NB4 (cell line): Measurements from ENCODE around the gene CNST.

Experiments
- CTCF ChIP-seq: IDR thresholded peaks from one replicate; pipeline ENCODE4 v1.5.1; 2012; ENCODE audit warnings: low read depth, low read length
- MYC ChIP-seq: IDR thresholded peaks from 2 replicates; pipeline ENCODE4 v1.6.1; 2011; ENCODE audit warnings: low read depth, low read length
- POLR2A ChIP-seq: IDR thresholded peaks from 2 replicates; pipeline ENCODE4 v1.6.1; 2011; ENCODE audit warnings: mild to moderate bottlenecking; ENCODE audit not compliant: insufficient read length; ENCODE audit errors: extremely low read depth

GRCh38 chr1:246683521-246683920, 117.3 kb downstream of the CNST start:
- TF ChIP-seq CTCF (no peak), POLR2A (no peak), MYC (no peak)
